Measurements from ENCODE around the gene NRDC. TPM values are rescaled to one million over a fixed set of nuclear protein-coding genes. Genes with fewer than 3 reads are reported as not detected.
A peak's percentile ranks its signal among the peaks of the same experiment; 100 is the strongest.

The NRDC gene
- polyA plus RNA-seq, 3 donors = 66.8 to 92.0 (median 74.3) TPM

DNA sequence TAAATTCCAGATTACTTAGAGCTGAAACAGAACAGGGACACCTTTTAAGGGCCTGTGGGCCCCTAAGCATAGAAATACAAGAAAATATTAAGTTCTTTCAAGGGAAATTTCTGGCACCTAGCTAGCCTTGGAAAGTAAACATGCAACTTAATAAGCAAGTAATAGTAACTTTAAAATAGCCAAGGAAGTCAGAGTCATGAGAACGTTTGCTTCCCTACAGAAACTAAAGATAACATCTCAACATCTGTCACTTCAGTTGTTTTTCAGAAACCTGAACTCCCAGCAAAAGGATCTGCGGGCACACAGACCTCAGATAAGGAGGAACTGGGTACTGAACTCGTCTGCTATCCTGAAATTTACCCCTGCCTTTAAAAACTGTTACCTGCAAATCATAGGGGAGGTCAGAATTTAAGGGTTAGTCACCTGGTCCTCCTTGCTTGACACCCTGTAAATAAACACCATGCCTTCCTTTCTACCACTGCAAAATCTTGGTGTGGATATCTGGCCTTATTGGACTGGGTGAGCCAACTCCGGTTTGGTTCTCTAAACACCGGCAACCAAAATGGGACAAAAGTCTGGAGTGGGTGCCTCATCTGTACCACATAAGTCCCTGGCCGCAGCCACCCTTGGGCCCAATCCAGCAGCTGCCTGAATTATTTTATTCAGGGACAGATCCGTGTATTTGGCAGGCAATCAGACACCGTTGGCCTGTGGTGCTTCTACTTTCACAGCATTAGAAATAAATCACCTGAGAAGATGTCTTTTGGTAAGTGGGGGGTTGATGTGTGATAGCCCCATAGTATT lies 27.9 kb downstream of the NRDC start:
- Histone ChIP-seq H3K9ac (ENCODE audit: insufficient read depth, low read length, poor library complexity, severe bottlenecking) (no peak overlapping the region), H3K27ac (ENCODE audit: low read depth in 1 of 2, low read length in 2 of 2) (no peak overlapping the region), H3K4me3 (replicated peaks in 1 of 3; ENCODE audit: low read depth in 2 of 3, low read length in 3 of 3) (no peak overlapping the region), H3K27me3 (ENCODE audit: control insufficient read depth in 2 of 2, insufficient read depth in 2 of 2, low read length in 2 of 2) (no peaks in the 10 kb centered on the region), H2AFZ (ENCODE audit: insufficient read depth, low read depth, low read length, poor library complexity, severe bottlenecking) (no peak overlapping the region), H3K9me3 (replicated peaks in 1 of 2; ENCODE audit: control insufficient read depth in 1 of 2, insufficient read depth in 1 of 2, low read length in 2 of 2) (peaks cover 0 to 7% of the 10 kb centered on the region in 2 donors), H3K4me1 (ENCODE audit: control insufficient read depth in 1 of 2, insufficient read depth in 2 of 2, low read length in 2 of 2) (no peaks in the 10 kb centered on the region), H3K79me2 (ENCODE audit: insufficient read depth, low read length) (peaks cover 28% of the 10 kb centered on the region), H3K36me3 (replicated peaks in 1 of 2; ENCODE audit: control insufficient read depth in 1 of 2, insufficient read depth in 2 of 2, low read length in 2 of 2) (peaks cover 20 to 43% of the 10 kb centered on the region in 2 donors), H4K20me1 (ENCODE audit: insufficient read depth, low read length) (peaks cover 32% of the 10 kb centered on the region), H3K4me2 (replicated peaks; ENCODE audit: extremely low read depth, low read length, poor library complexity, severe bottlenecking) (no peak overlapping the region)
- intact Hi-C loops (cut with micrococcal nuclease) = no loop called here
- Mint-ChIP-seq H3K4me1 (peaks cover 7% of the 10 kb centered on the region), H3K9me3 (peaks cover 0 to 8% (median 4%) of the 10 kb centered on the region in 7 donors), H3K27me3 (ENCODE audit: low read depth in 3 of 3) (no peaks in the 10 kb centered on the region), H3K27ac (peak overlapping the region in 5 of 7 donors; percentile 3 to 52 (median 8)), H3K4me3 (no peak overlapping the region), H3K36me3 (peaks cover 28 to 54% of the 10 kb centered on the region in 2 donors)
- 33% methylated on average over 4 of the region's 8 CpGs for WGBS (ENCODE audit: insufficient coverage)
- no peak for DNase-seq
- TF ChIP-seq, protein P1, sequence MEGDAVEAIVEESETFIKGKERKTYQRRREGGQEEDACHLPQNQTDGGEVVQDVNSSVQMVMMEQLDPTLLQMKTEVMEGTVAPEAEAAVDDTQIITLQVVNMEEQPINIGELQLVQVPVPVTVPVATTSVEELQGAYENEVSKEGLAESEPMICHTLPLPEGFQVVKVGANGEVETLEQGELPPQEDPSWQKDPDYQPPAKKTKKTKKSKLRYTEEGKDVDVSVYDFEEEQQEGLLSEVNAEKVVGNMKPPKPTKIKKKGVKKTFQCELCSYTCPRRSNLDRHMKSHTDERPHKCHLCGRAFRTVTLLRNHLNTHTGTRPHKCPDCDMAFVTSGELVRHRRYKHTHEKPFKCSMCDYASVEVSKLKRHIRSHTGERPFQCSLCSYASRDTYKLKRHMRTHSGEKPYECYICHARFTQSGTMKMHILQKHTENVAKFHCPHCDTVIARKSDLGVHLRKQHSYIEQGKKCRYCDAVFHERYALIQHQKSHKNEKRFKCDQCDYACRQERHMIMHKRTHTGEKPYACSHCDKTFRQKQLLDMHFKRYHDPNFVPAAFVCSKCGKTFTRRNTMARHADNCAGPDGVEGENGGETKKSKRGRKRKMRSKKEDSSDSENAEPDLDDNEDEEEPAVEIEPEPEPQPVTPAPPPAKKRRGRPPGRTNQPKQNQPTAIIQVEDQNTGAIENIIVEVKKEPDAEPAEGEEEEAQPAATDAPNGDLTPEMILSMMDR (IDR thresholded peaks at IDR 0.05) = no peak

DNA sequence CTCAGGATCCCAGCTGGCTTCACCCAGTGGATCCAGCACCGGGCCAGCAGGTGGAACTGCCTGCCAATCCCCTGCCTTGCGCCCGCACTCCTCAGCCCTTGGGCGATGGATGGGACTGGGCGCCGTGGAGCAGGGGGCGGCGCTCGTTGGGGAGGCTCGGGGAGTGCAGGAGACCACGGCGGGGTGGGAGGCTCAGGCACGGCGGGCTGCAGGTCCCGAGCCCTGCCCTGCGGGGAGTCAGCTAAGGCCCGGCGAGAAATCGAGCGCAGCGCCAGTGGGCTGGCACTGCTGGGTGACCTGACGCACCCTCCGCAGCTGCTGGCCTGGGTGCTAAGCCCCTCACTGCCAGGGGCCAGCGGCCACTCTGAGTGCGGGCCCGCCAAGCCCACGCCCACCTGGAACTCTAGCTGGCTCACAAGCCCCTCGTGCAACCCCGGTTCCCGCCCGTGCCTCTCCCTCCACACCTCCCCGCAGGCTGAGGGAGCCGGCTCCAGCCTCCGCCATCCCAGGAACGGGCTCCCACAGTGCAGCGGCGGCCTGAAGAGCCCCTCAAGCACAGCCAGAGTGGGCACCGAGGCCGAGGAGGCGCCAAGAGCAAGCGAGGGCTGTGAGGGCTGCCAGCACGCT lies 31.1 kb downstream of the NRDC start:
- peaks cover 11 to 35% of the 10 kb centered on the region in 2 donors for H3K36me3 Mint-ChIP-seq
- no peaks in the 10 kb centered on the region for H3K27me3 Mint-ChIP-seq (ENCODE audit: low read depth in 3 of 3)
- H3K36me3 ChIP-seq (replicated peaks in 1 of 2; ENCODE audit: control insufficient read depth in 1 of 2, insufficient read depth in 2 of 2, low read length in 2 of 2) = peaks cover 3 to 18% of the 10 kb centered on the region in 2 donors
- H3K4me1 Mint-ChIP-seq = peaks cover 10% of the 10 kb centered on the region
- DNase-seq = no peak
- no peak overlapping the region for H3K4me2 ChIP-seq (replicated peaks; ENCODE audit: extremely low read depth, low read length, poor library complexity, severe bottlenecking)
- no peak overlapping the region for H3K9ac ChIP-seq (ENCODE audit: insufficient read depth, low read length, poor library complexity, severe bottlenecking)
- intact Hi-C loops (cut with micrococcal nuclease) = no loop called here
- H4K20me1 ChIP-seq (ENCODE audit: insufficient read depth, low read length) = peaks cover 33% of the 10 kb centered on the region
- H3K9me3 ChIP-seq (replicated peaks in 1 of 2; ENCODE audit: control insufficient read depth in 1 of 2, insufficient read depth in 1 of 2, low read length in 2 of 2) = peaks cover 0 to 7% of the 10 kb centered on the region in 2 donors
- TF ChIP-seq, protein P1 (IDR thresholded peaks at IDR 0.05) = no peak
- WGBS (ENCODE audit: insufficient coverage) = 98% methylated on average over 37 of the region's 42 CpGs
- no peaks in the 10 kb centered on the region for H3K27me3 ChIP-seq (ENCODE audit: control insufficient read depth in 2 of 2, insufficient read depth in 2 of 2, low read length in 2 of 2)
- peaks cover 0 to 8% (median 4%) of the 10 kb centered on the region in 7 donors for H3K9me3 Mint-ChIP-seq
- no peaks in the 10 kb centered on the region for H3K4me1 ChIP-seq (ENCODE audit: control insufficient read depth in 1 of 2, insufficient read depth in 2 of 2, low read length in 2 of 2)
- no peak overlapping the region for H3K27ac ChIP-seq (ENCODE audit: low read depth in 1 of 2, low read length in 2 of 2)
- no peak overlapping the region for H3K27ac Mint-ChIP-seq
- H3K4me3 ChIP-seq (replicated peaks in 1 of 3; ENCODE audit: low read depth in 2 of 3, low read length in 3 of 3) = no peak overlapping the region
- H2AFZ ChIP-seq (ENCODE audit: insufficient read depth, low read depth, low read length, poor library complexity, severe bottlenecking) = no peak overlapping the region
- H3K79me2 ChIP-seq (ENCODE audit: insufficient read depth, low read length) = peaks cover 19% of the 10 kb centered on the region
- H3K4me3 Mint-ChIP-seq = no peak overlapping the region
